Measurements from ENCODE around the gene SLC10A3. TPM values are rescaled to one million over a fixed set of nuclear protein-coding genes. Genes with fewer than 3 reads are reported as not detected.

SLC10A3 gene
- total and polyA plus RNA-seq, 2 of the 13 experiments (the other 11 are each of a cell fraction or from before 2014, with no cell fraction given) = 10.1 to 11.5 TPM

DNA sequence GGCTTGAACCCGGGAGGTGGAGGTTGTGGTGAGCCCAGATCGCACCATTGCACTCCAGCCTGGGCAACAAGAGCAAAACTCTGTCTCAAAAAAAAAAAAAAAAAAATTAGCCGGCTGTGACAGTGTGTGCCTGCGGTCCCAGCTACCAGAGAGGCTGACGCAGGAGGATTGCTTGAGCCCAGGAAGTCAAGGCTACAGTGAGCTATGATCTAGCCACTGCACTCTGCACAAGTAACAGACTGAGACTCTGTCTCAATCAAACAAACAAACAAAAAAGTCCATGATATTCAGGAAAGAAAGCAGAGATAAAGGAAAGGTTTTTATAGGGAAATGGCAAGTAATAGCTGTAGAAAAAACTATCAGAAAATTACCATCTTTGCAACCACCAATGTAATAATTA, 9.2 kb downstream of the SLC10A3 start:
- Histone ChIP-seq H3K27me3 (ENCODE audit: control insufficient read depth in 1 of 2, insufficient read depth in 2 of 2, low read length in 2 of 2) (no peaks in the 10 kb centered on the region), H3K4me2 (ENCODE audit: low read depth, low read length) (no peak overlapping the region), H3K79me2 (ENCODE audit: insufficient read depth, low read length) (no peaks in the 10 kb centered on the region), H3K27ac (ENCODE audit: extremely low read length, insufficient read depth, low read length) (no peak overlapping the region), H3K4me1 (ENCODE audit: insufficient read depth, low read length) (peaks cover 26% of the 10 kb centered on the region), H3K9ac (ENCODE audit: insufficient read depth, low read depth, low read length) (no peak overlapping the region), H3K36me3 (replicated peaks in 1 of 2; ENCODE audit: control insufficient read depth in 1 of 2, insufficient read depth in 2 of 2, low read length in 2 of 2) (no peaks in the 10 kb centered on the region; a peak in 1 of 5 replicates), H3K4me3 (replicated peaks in 1 of 3; ENCODE audit: insufficient read depth in 1 of 3, low read depth in 2 of 3, low read length in 3 of 3) (no peak overlapping the region), H4K20me1 (ENCODE audit: insufficient read depth, low read length) (no peaks in the 10 kb centered on the region), H3K9me3 (ENCODE audit: low read length) (no peaks in the 10 kb centered on the region), H2AFZ (ENCODE audit: low read length) (no peak overlapping the region)
- in situ Hi-C loops (cut with HindIII; ENCODE audit: extremely low pct_ligation_motif_present, low pct_unique_long_range_greater_than_20kb) (loop anchor here (5.0 kb wide), 1 partner anchor 36 kb away; the partner anchor contains the start of gene FAM3A), intact Hi-C loops (cut with micrococcal nuclease; ENCODE audit: unreplicated experiment) (no loop called here)
- POLR2A ChIA-PET = interaction anchor here (2.3 kb wide), 1 partner anchor 9 kb away, joined by 11 read pairs; the partner anchor contains the start of gene SLC10A3
- DNase-seq (ENCODE audit: low spot score) (no peak), FAIRE-seq (peak; percentile 40), ATAC-seq (peak; percentile 15; the same call in 1 of the 3 replicates)
- WGBS (ENCODE audit: low lambda C conversion rate) = 19% methylated on average over 4 of the region's 5 CpGs
- CTCF ChIA-PET (ENCODE audit: low intra/inter-chr PET ratio, low total read pairs) = no interaction called here
- no TSS peak for BruUV-seq (replicated peaks)
- TF ChIP-seq E2F5 (CRISPR knock-in tag; conservative IDR thresholded peaks at IDR 0.05) = no peak
- TF ChIP-seq CCAR2 (optimal IDR thresholded peaks at IDR 0.05; ENCODE audit: low read depth, low read length) = no peak
- TF ChIP-seq PLRG1 (conservative IDR thresholded peaks at IDR 0.05) = no peak
- TF ChIP-seq ARHGAP35 (CRISPR knock-in tag; IDR thresholded peaks at IDR 0.05; ENCODE audit: borderline replicate concordance) = no peak
- no peak for TF ChIP-seq FOXM1 (CRISPR knock-in tag; IDR thresholded peaks at IDR 0.05)
- TF ChIP-seq, protein P1, sequence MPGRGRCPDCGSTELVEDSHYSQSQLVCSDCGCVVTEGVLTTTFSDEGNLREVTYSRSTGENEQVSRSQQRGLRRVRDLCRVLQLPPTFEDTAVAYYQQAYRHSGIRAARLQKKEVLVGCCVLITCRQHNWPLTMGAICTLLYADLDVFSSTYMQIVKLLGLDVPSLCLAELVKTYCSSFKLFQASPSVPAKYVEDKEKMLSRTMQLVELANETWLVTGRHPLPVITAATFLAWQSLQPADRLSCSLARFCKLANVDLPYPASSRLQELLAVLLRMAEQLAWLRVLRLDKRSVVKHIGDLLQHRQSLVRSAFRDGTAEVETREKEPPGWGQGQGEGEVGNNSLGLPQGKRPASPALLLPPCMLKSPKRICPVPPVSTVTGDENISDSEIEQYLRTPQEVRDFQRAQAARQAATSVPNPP (CRISPR knock-in tag; IDR thresholded peaks at IDR 0.05) = no peak
- TF ChIP-seq PRMT3 (CRISPR knock-in tag; IDR thresholded peaks at IDR 0.05; ENCODE audit: borderline replicate concordance, low read depth) = no peak
- TF ChIP-seq ZNF225 (CRISPR knock-in tag; IDR thresholded peaks at IDR 0.05) = no peak
- TF ChIP-seq GMEB2 (CRISPR knock-in tag; IDR thresholded peaks at IDR 0.05; ENCODE audit: low read depth) = no peak
- TF ChIP-seq SMARCC2 (IDR thresholded peaks at IDR 0.05) = no peak
- TF ChIP-seq ZNF704 (CRISPR knock-in tag; IDR thresholded peaks at IDR 0.05; ENCODE audit: borderline replicate concordance) = no peak
- no peak for TF ChIP-seq SKI (IDR thresholded peaks at IDR 0.05; ENCODE audit: partially characterized antibody)
- TF ChIP-seq ZNF136 (CRISPR knock-in tag; IDR thresholded peaks at IDR 0.05; ENCODE audit: low read depth) = no peak
- TF ChIP-seq, protein P2, sequence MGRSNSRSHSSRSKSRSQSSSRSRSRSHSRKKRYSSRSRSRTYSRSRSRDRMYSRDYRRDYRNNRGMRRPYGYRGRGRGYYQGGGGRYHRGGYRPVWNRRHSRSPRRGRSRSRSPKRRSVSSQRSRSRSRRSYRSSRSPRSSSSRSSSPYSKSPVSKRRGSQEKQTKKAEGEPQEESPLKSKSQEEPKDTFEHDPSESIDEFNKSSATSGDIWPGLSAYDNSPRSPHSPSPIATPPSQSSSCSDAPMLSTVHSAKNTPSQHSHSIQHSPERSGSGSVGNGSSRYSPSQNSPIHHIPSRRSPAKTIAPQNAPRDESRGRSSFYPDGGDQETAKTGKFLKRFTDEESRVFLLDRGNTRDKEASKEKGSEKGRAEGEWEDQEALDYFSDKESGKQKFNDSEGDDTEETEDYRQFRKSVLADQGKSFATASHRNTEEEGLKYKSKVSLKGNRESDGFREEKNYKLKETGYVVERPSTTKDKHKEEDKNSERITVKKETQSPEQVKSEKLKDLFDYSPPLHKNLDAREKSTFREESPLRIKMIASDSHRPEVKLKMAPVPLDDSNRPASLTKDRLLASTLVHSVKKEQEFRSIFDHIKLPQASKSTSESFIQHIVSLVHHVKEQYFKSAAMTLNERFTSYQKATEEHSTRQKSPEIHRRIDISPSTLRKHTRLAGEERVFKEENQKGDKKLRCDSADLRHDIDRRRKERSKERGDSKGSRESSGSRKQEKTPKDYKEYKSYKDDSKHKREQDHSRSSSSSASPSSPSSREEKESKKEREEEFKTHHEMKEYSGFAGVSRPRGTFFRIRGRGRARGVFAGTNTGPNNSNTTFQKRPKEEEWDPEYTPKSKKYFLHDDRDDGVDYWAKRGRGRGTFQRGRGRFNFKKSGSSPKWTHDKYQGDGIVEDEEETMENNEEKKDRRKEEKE (IDR thresholded peaks at IDR 0.05) = no peak

All from HepG2 (cell line).